ENCODE data around the gene MAPK10.

Gene MAPK10

DNA sequence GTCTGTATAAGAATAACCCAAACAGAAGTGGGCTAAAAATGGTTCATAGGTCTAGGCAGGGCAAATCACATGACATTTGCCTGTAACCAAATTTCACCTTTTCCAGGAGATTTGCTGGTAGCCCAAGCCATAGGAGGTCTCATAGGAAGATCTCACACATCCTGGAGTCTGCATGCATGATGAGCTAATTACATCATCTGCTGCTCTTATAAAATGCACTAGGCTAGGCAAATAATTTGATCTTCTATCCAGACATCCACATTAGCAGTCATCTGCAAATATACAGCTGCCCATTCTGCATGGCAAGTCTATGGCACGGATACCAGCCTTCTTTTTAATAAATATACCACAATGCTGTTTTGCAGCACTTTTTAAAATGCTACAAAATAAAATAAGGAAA, 87.2 kb downstream of the MAPK10 start:
- H3K9me3 Mint-ChIP-seq: no peaks in the 10 kb centered on the region
- TF ChIP-seq CTCF (IDR thresholded peaks at IDR 0.05): no peak
- H3K27me3 Mint-ChIP-seq (ENCODE audit: low read depth, poor library complexity): peaks cover 3% of the 10 kb centered on the region
- no peak overlapping the region for H3K27ac Mint-ChIP-seq
- H3K36me3 Mint-ChIP-seq (ENCODE audit: low read depth): no peaks in the 10 kb centered on the region
- H3K4me3 Mint-ChIP-seq: no peak overlapping the region
- no peaks in the 10 kb centered on the region for H3K4me1 Mint-ChIP-seq
- no peak for DNase-seq

- no peak for TF ChIP-seq CTCF (IDR thresholded peaks at IDR 0.05)
- no peaks in the 10 kb centered on the region for H3K9me3 Mint-ChIP-seq
- no peak overlapping the region for H3K27ac Mint-ChIP-seq
- no peak overlapping the region for H3K4me3 Mint-ChIP-seq
- peaks cover 1% of the 10 kb centered on the region for H3K27me3 Mint-ChIP-seq (ENCODE audit: low read depth, poor library complexity)
- H3K36me3 Mint-ChIP-seq (ENCODE audit: low read depth): no peaks in the 10 kb centered on the region
- H3K4me1 Mint-ChIP-seq: no peaks in the 10 kb centered on the region
- DNase-seq: no peak
Observed at GRCh38 chr4:86271057-86271456, 88.8 kb downstream of the MAPK10 start.

DNA sequence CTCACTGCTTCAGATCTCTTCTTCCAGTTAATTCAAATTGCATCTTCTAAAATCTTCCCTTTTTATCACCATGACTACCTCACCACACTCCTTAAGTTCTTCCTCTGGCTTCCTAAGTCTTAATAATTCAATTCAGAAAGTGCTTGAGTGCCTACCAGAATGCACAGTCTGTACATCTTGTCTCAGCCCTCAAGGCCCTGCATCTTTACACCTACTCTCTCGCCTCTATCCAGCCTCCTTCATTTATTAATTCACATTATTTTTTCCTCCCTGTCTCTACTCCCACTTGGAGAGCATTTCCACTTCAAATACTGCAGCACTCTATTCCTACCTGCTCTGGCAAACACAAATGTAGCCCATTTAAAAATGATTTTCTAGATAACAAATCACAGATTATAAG, 90.5 kb downstream of the MAPK10 start:
- TF ChIP-seq CTCF (IDR thresholded peaks at IDR 0.05): no peak
- H3K27ac Mint-ChIP-seq: no peak overlapping the region
- no peaks in the 10 kb centered on the region for H3K9me3 Mint-ChIP-seq
- H3K4me1 Mint-ChIP-seq: no peaks in the 10 kb centered on the region
- DNase-seq: no peak
- no peaks in the 10 kb centered on the region for H3K27me3 Mint-ChIP-seq (ENCODE audit: low read depth, poor library complexity)
- no peaks in the 10 kb centered on the region for H3K36me3 Mint-ChIP-seq (ENCODE audit: low read depth)
- no peak overlapping the region for H3K4me3 Mint-ChIP-seq

- H3K9me3 Mint-ChIP-seq: no peaks in the 10 kb centered on the region
- no peaks in the 10 kb centered on the region for H3K36me3 Mint-ChIP-seq (ENCODE audit: low read depth)
- no peaks in the 10 kb centered on the region for H3K4me1 Mint-ChIP-seq
- no peak overlapping the region for H3K4me3 Mint-ChIP-seq
- DNase-seq: no peak
- TF ChIP-seq CTCF (IDR thresholded peaks at IDR 0.05): no peak
- H3K27me3 Mint-ChIP-seq (ENCODE audit: low read depth, poor library complexity): no peaks in the 10 kb centered on the region
- no peak overlapping the region for H3K27ac Mint-ChIP-seq
Observed at GRCh38 chr4:86264241-86264640, 95.6 kb downstream of the MAPK10 start.

GRCh38 chr4:86261636-86262035, 98.2 kb downstream of the MAPK10 start:
- H3K27me3 Mint-ChIP-seq (ENCODE audit: low read depth, poor library complexity): no peaks in the 10 kb centered on the region
- TF ChIP-seq CTCF (IDR thresholded peaks at IDR 0.05): no peak
- H3K36me3 Mint-ChIP-seq (ENCODE audit: low read depth): no peaks in the 10 kb centered on the region
- no peak overlapping the region for H3K27ac Mint-ChIP-seq
- no peaks in the 10 kb centered on the region for H3K9me3 Mint-ChIP-seq
- no peak overlapping the region for H3K4me3 Mint-ChIP-seq
- no peaks in the 10 kb centered on the region for H3K4me1 Mint-ChIP-seq
- no peak for DNase-seq

DNA sequence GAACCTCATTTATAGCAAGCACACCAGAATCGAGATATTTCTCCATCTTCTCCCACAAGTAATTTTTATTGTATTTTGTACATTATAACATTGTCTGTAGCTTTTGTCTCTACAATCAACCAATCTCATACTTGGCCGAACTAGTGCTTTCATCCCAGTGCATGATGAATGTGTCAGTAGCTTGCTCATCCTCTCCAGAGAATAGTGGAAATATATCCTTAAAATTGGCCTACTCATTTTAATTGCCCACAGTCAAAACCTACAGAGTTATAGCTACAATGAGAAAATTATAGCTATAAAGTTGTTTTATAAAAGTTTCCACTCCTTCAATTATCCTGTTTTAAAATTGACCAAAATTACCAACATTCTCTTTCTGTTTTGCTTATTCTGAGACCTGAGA, 103.8 kb downstream of the MAPK10 start:
- Mint-ChIP-seq H3K9me3 (no peaks in the 10 kb centered on the region), H3K27ac (no peak overlapping the region), H3K27me3 (ENCODE audit: low read depth, poor library complexity) (no peaks in the 10 kb centered on the region), H3K4me3 (no peak overlapping the region), H3K4me1 (no peaks in the 10 kb centered on the region), H3K36me3 (ENCODE audit: low read depth) (no peaks in the 10 kb centered on the region)
- TF ChIP-seq CTCF (IDR thresholded peaks at IDR 0.05): no peak
- no peak for DNase-seq
